WI38 (cell line): Measurements from ENCODE around the gene CNOT2.

Experiments used
- H3K4me3 ChIP-seq: 2 replicates; pipeline ENCODE4 v1.5.1; 2011; ENCODE audit warnings: low read depth, mild to moderate bottlenecking, control low read depth, low read length
- CTCF ChIP-seq: IDR thresholded peaks from 2 replicates; pipeline ENCODE4 v1.5.1; 2012; ENCODE audit warnings: low read depth, mild to moderate bottlenecking, control low read depth, low read length

Gene CNOT2, protein sequence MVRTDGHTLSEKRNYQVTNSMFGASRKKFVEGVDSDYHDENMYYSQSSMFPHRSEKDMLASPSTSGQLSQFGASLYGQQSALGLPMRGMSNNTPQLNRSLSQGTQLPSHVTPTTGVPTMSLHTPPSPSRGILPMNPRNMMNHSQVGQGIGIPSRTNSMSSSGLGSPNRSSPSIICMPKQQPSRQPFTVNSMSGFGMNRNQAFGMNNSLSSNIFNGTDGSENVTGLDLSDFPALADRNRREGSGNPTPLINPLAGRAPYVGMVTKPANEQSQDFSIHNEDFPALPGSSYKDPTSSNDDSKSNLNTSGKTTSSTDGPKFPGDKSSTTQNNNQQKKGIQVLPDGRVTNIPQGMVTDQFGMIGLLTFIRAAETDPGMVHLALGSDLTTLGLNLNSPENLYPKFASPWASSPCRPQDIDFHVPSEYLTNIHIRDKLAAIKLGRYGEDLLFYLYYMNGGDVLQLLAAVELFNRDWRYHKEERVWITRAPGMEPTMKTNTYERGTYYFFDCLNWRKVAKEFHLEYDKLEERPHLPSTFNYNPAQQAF

DNA sequence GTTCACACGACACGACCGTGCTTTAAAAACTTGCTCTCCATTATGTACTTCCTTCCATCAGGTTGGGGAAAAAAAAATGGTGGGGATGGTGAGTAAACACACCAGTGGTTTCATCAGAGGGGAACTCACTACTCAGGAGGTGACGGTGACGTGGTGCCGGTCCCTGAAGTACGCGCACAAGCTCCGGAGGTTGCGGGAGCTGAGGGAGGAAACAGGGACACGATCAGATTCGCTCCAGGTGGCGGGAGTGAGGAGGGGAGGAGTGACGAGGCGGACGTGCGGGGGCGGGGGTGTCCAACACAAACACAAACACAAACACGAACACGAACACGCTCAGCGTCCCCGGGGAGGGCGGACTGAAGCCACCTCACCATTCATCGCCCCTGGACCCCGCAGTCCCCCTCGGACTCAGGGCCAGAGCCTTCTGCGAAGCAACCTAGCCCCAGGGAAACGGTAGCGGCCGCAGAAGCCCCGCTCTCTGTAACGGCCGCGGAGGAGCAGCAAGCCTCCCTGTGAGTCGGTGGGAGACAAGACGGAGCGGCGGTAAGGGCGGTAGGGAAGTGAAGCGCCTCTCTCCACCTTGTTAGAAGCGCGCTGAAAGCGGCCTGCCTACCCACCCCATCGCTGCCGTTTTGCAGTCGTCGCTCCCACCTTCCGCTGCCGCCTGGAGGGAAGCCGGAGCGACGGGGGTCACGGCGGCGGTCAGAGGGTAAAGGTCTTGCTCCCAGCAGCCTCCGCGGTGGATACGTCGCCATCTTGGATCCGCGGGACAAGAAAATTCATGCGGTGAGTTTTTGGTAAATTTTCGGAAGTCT, at the start of gene CNOT2:
CNOT2 (plus strand) TSS at position 739 of the 815 bp plus-strand sequence. CDS start 34,794 bp downstream, outside the sequence.
- no peak for TF ChIP-seq CTCF

GRCh38 chr12:70194076-70194475, 49.2 kb upstream of the CNOT2 start:
- H3K4me3 ChIP-seq: no peak overlapping the region
- no peak for TF ChIP-seq CTCF

More for the DNA sequence above, at the start of gene CNOT2:
- peak within 1 kb of the TSS; percentile 90 for H3K4me3 ChIP-seq

- no peak for TF ChIP-seq CTCF
- no peak overlapping the region for H3K4me3 ChIP-seq
Measured at GRCh38 chr12:70196811-70197281, 46.4 kb upstream of the CNOT2 start.

- no peak for TF ChIP-seq CTCF
- H3K4me3 ChIP-seq: no peak overlapping the region
Measured at GRCh38 chr12:70197345-70197744, 45.9 kb upstream of the CNOT2 start.

DNA sequence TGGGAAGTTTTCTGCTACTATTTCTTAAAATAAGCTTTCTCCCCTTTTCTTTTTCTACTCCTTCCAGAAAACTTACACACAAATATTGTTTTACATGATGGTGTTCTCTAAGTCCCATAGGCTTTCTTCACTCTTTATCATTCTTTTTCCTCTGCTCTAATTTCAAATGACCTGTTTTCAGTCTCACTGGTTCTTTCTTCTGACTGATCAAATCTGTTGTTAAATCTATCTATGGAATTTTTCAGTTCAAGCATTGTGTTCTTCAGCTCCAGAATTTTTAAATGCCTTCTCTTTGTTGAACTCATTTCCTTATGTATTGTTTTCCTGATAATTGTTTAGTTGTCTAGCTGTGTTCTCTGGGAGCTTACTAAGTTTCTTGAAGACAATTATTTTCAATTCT, 29.5 kb upstream of the CNOT2 start:
- TF ChIP-seq CTCF: no peak

GRCh38 chr12:70214972-70215617, 28.1 kb upstream of the CNOT2 start:
- no peak for TF ChIP-seq CTCF
- no peak overlapping the region for H3K4me3 ChIP-seq

More for the DNA sequence above, 29.5 kb upstream of the CNOT2 start:
- no peak overlapping the region for H3K4me3 ChIP-seq
